ENCODE data around the gene PTGER2.

The PTGER2 gene

GRCh38 chr14:52313903-52314594, at the start of gene PTGER2:
Gene PTGER2 (plus strand): TSS chr14:52314312. CDS start chr14:52314549, 237 bp downstream.
- Histone ChIP-seq H3K27ac (ENCODE audit: low read length) (peak within 1 kb of the TSS; percentile 80), H3K36me3 (ENCODE audit: control insufficient read depth in 1 of 2, insufficient read depth in 2 of 2, low read length in 2 of 2) (no peaks in the 10 kb centered on the region), H3K4me1 (ENCODE audit: control insufficient read depth in 1 of 2, insufficient read depth in 2 of 2, low read length in 2 of 2) (peaks cover 9 to 31% of the 10 kb centered on the region in 2 donors), H3K27me3 (ENCODE audit: low read depth, low read length) (no peaks in the 10 kb centered on the region), H3K4me3 (ENCODE audit: low read depth in 1 of 2, low read length in 2 of 2) (peak within 1 kb of the TSS; percentile 80 to 81), H3K9me3 (ENCODE audit: control insufficient read depth in 1 of 2, low read length in 2 of 2) (no peaks in the 10 kb centered on the region)

- no peak overlapping the region for H3K27ac ChIP-seq (ENCODE audit: low read length)
- H3K27me3 ChIP-seq (ENCODE audit: low read depth, low read length), result peaks cover 3% of the 10 kb centered on the region
- no peaks in the 10 kb centered on the region for H3K9me3 ChIP-seq (ENCODE audit: control insufficient read depth in 1 of 2, low read length in 2 of 2)
- no peaks in the 10 kb centered on the region for H3K36me3 ChIP-seq (ENCODE audit: control insufficient read depth in 1 of 2, insufficient read depth in 2 of 2, low read length in 2 of 2)
- H3K4me1 ChIP-seq (ENCODE audit: control insufficient read depth in 1 of 2, insufficient read depth in 2 of 2, low read length in 2 of 2), result peaks cover 5 to 26% of the 10 kb centered on the region in 2 donors
- no peak overlapping the region for H3K4me3 ChIP-seq (ENCODE audit: low read depth in 1 of 2, low read length in 2 of 2)
Measured at GRCh38 chr14:52265253-52265652, 48.9 kb upstream of the PTGER2 start.

GRCh38 chr14:52266179-52266578, 47.9 kb upstream of the PTGER2 start:
- H3K27ac ChIP-seq (ENCODE audit: low read length), result no peak overlapping the region
- no peaks in the 10 kb centered on the region for H3K36me3 ChIP-seq (ENCODE audit: control insufficient read depth in 1 of 2, insufficient read depth in 2 of 2, low read length in 2 of 2)
- no peak overlapping the region for H3K4me3 ChIP-seq (ENCODE audit: low read depth in 1 of 2, low read length in 2 of 2)
- no peaks in the 10 kb centered on the region for H3K9me3 ChIP-seq (ENCODE audit: control insufficient read depth in 1 of 2, low read length in 2 of 2)
- H3K4me1 ChIP-seq (ENCODE audit: control insufficient read depth in 1 of 2, insufficient read depth in 2 of 2, low read length in 2 of 2), result peaks cover 5 to 26% of the 10 kb centered on the region in 2 donors
- peaks cover 3% of the 10 kb centered on the region for H3K27me3 ChIP-seq (ENCODE audit: low read depth, low read length)

- Histone ChIP-seq H3K36me3 (ENCODE audit: control insufficient read depth in 1 of 2, insufficient read depth in 2 of 2, low read length in 2 of 2) (no peaks in the 10 kb centered on the region), H3K27me3 (ENCODE audit: low read depth, low read length) (peaks cover 3% of the 10 kb centered on the region), H3K4me1 (ENCODE audit: control insufficient read depth in 1 of 2, insufficient read depth in 2 of 2, low read length in 2 of 2) (peaks cover 5 to 26% of the 10 kb centered on the region in 2 donors), H3K4me3 (ENCODE audit: low read depth in 1 of 2, low read length in 2 of 2) (peak overlapping the region in 1 of 2 donors; percentile 62), H3K27ac (ENCODE audit: low read length) (no peak overlapping the region), H3K9me3 (ENCODE audit: control insufficient read depth in 1 of 2, low read length in 2 of 2) (no peaks in the 10 kb centered on the region)
Measured at GRCh38 chr14:52266782-52267181, 47.3 kb upstream of the PTGER2 start.

GRCh38 chr14:52267501-52268278, 46.4 kb upstream of the PTGER2 start, which contains the start of gene PTGDR:
Gene PTGDR (plus strand): TSS chr14:52267698. CDS start chr14:52267815, 117 bp downstream.
- Histone ChIP-seq H3K4me3 (ENCODE audit: low read depth in 1 of 2, low read length in 2 of 2) (peak within 1 kb of the TSS; percentile 33 to 62), H3K36me3 (ENCODE audit: control insufficient read depth in 1 of 2, insufficient read depth in 2 of 2, low read length in 2 of 2) (no peaks in the 10 kb centered on the region), H3K27ac (ENCODE audit: low read length) (no peak within 1 kb of the TSS), H3K27me3 (ENCODE audit: low read depth, low read length) (peaks cover 3% of the 10 kb centered on the region), H3K4me1 (ENCODE audit: control insufficient read depth in 1 of 2, insufficient read depth in 2 of 2, low read length in 2 of 2) (peaks cover 5 to 26% of the 10 kb centered on the region in 2 donors), H3K9me3 (ENCODE audit: control insufficient read depth in 1 of 2, low read length in 2 of 2) (no peaks in the 10 kb centered on the region)

- Histone ChIP-seq H3K27ac (ENCODE audit: low read length) (no peak overlapping the region), H3K4me1 (ENCODE audit: control insufficient read depth in 1 of 2, insufficient read depth in 2 of 2, low read length in 2 of 2) (peaks cover 5 to 26% of the 10 kb centered on the region in 2 donors), H3K4me3 (ENCODE audit: low read depth in 1 of 2, low read length in 2 of 2) (peak overlapping the region; percentile 33 to 62), H3K36me3 (ENCODE audit: control insufficient read depth in 1 of 2, insufficient read depth in 2 of 2, low read length in 2 of 2) (no peaks in the 10 kb centered on the region), H3K9me3 (ENCODE audit: control insufficient read depth in 1 of 2, low read length in 2 of 2) (no peaks in the 10 kb centered on the region), H3K27me3 (ENCODE audit: low read depth, low read length) (peaks cover 3% of the 10 kb centered on the region)
Measured at GRCh38 chr14:52268279-52269061, 45.6 kb upstream of the PTGER2 start.

GRCh38 chr14:52269100-52269499, 45.0 kb upstream of the PTGER2 start:
- Histone ChIP-seq H3K27me3 (ENCODE audit: low read depth, low read length) (peaks cover 3% of the 10 kb centered on the region), H3K4me1 (ENCODE audit: control insufficient read depth in 1 of 2, insufficient read depth in 2 of 2, low read length in 2 of 2) (peaks cover 5 to 26% of the 10 kb centered on the region in 2 donors), H3K36me3 (ENCODE audit: control insufficient read depth in 1 of 2, insufficient read depth in 2 of 2, low read length in 2 of 2) (no peaks in the 10 kb centered on the region), H3K9me3 (ENCODE audit: control insufficient read depth in 1 of 2, low read length in 2 of 2) (no peaks in the 10 kb centered on the region), H3K27ac (ENCODE audit: low read length) (no peak overlapping the region), H3K4me3 (ENCODE audit: low read depth in 1 of 2, low read length in 2 of 2) (peak overlapping the region; percentile 33 to 62)

GRCh38 chr14:52269982-52270381, 44.1 kb upstream of the PTGER2 start:
- H3K4me3 ChIP-seq (ENCODE audit: low read depth in 1 of 2, low read length in 2 of 2), result no peak overlapping the region
- peaks cover 3% of the 10 kb centered on the region for H3K27me3 ChIP-seq (ENCODE audit: low read depth, low read length)

GRCh38 chr14:52271538-52271937, 42.6 kb upstream of the PTGER2 start:
- Histone ChIP-seq H3K36me3 (ENCODE audit: control insufficient read depth in 1 of 2, insufficient read depth in 2 of 2, low read length in 2 of 2) (no peaks in the 10 kb centered on the region), H3K4me1 (ENCODE audit: control insufficient read depth in 1 of 2, insufficient read depth in 2 of 2, low read length in 2 of 2) (peaks cover 4 to 26% of the 10 kb centered on the region in 2 donors), H3K27me3 (ENCODE audit: low read depth, low read length) (peaks cover 3% of the 10 kb centered on the region), H3K27ac (ENCODE audit: low read length) (no peak overlapping the region), H3K9me3 (ENCODE audit: control insufficient read depth in 1 of 2, low read length in 2 of 2) (no peaks in the 10 kb centered on the region), H3K4me3 (ENCODE audit: low read depth in 1 of 2, low read length in 2 of 2) (no peak overlapping the region)

More at GRCh38 chr14:52269982-52270381, 44.1 kb upstream of the PTGER2 start:
- Histone ChIP-seq H3K4me1 (ENCODE audit: control insufficient read depth in 1 of 2, insufficient read depth in 2 of 2, low read length in 2 of 2) (peaks cover 5 to 26% of the 10 kb centered on the region in 2 donors), H3K27ac (ENCODE audit: low read length) (no peak overlapping the region), H3K9me3 (ENCODE audit: control insufficient read depth in 1 of 2, low read length in 2 of 2) (no peaks in the 10 kb centered on the region), H3K36me3 (ENCODE audit: control insufficient read depth in 1 of 2, insufficient read depth in 2 of 2, low read length in 2 of 2) (no peaks in the 10 kb centered on the region)

- no peaks in the 10 kb centered on the region for H3K9me3 ChIP-seq (ENCODE audit: control insufficient read depth in 1 of 2, low read length in 2 of 2)
- no peaks in the 10 kb centered on the region for H3K36me3 ChIP-seq (ENCODE audit: control insufficient read depth in 1 of 2, insufficient read depth in 2 of 2, low read length in 2 of 2)
- peaks cover 0 to 19% of the 10 kb centered on the region in 2 donors for H3K4me1 ChIP-seq (ENCODE audit: control insufficient read depth in 1 of 2, insufficient read depth in 2 of 2, low read length in 2 of 2)
- no peak overlapping the region for H3K27ac ChIP-seq (ENCODE audit: low read length)
- H3K4me3 ChIP-seq (ENCODE audit: low read depth in 1 of 2, low read length in 2 of 2), result no peak overlapping the region
- H3K27me3 ChIP-seq (ENCODE audit: low read depth, low read length), result peaks cover 3% of the 10 kb centered on the region
Measured at GRCh38 chr14:52272375-52272774, 41.7 kb upstream of the PTGER2 start.

- Histone ChIP-seq H3K27ac (ENCODE audit: low read length) (no peak overlapping the region), H3K4me3 (ENCODE audit: low read depth in 1 of 2, low read length in 2 of 2) (no peak overlapping the region), H3K36me3 (ENCODE audit: control insufficient read depth in 1 of 2, insufficient read depth in 2 of 2, low read length in 2 of 2) (no peaks in the 10 kb centered on the region), H3K27me3 (ENCODE audit: low read depth, low read length) (no peaks in the 10 kb centered on the region), H3K9me3 (ENCODE audit: control insufficient read depth in 1 of 2, low read length in 2 of 2) (no peaks in the 10 kb centered on the region), H3K4me1 (ENCODE audit: control insufficient read depth in 1 of 2, insufficient read depth in 2 of 2, low read length in 2 of 2) (no peaks in the 10 kb centered on the region)
Measured at GRCh38 chr14:52275372-52275771, 38.7 kb upstream of the PTGER2 start.
